Colonic mucosa (tissue), 4 donors: ENCODE measurements around the gene EPHB4. TPM values are rescaled to one million over a fixed set of nuclear protein-coding genes. Genes with fewer than 3 reads are reported as not detected.

Experiments used
- DNase-seq: peaks from one replicate; pipeline ENCODE4 v3.0.0-alpha.2; 2020
- H3K27ac ChIP-seq: fragments of 200-600 bp; one replicate; pipeline ENCODE4 v1.8.0; 2021
- H3K27me3 ChIP-seq: fragments of 200-600 bp; one replicate; pipeline ENCODE4 v1.8.0; 2021
- H3K36me3 ChIP-seq: fragments of 200-600 bp; one replicate; pipeline ENCODE4 v1.8.0; 2021
- H3K4me1 ChIP-seq: fragments of 200-600 bp; one replicate; pipeline ENCODE4 v1.8.0; 2021; ENCODE audit warnings: mild to moderate bottlenecking
- H3K4me3 ChIP-seq: fragments of 200-600 bp; one replicate; pipeline ENCODE4 v1.8.0; 2021
- H3K9ac ChIP-seq, 2 donors: one replicate each; pipeline ENCODE4 v1.7.0; 2013; ENCODE audit warnings: control low read depth in 2 of 2, low read depth in 2 of 2, low read length in 2 of 2
- H3K9me3 ChIP-seq: fragments of 200-600 bp; one replicate; pipeline ENCODE4 v1.8.0; 2021
- CTCF ChIP-seq: fragments of 200-600 bp; IDR thresholded peaks from one replicate; pipeline ENCODE4 v1.8.0; 2022; ENCODE audit warnings: antibody characterized with exemption, mild to moderate bottlenecking
- intact Hi-C: fragments of 100-400 bp; cut with DNase I; formaldehyde crosslinking; loops from one replicate; pipeline ENCODE4 v1.14.1; 2022
- total RNA-seq, 2 donors: library from RNA; stranded (reverse); fragmentation: NEBNext Ultra II Directional in 1 of 2; extraction: Animal tissue kit (Norgen Biotek cat#: 25700) in 1 of 2; gene quantifications; one replicate each; pipeline ENCODE4 v1.2.1, GENCODE V29; 2021
- donor health status: healthy.
- donor health status: DM: no; HTN: no; CAD: no.
- donor health status: DM: no; HTN: no; CAD: no.

EPHB4 gene
- total RNA-seq, 2 donors from 2014 or later = 43.1 to 75.9 TPM

- no peaks in the 10 kb centered on the region for H3K36me3 ChIP-seq
- no peaks in the 10 kb centered on the region for H3K9me3 ChIP-seq
- no peak for TF ChIP-seq CTCF
- H3K4me1 ChIP-seq = no peaks in the 10 kb centered on the region
- DNase-seq = no peak
- H3K4me3 ChIP-seq = no peak overlapping the region
- H3K9ac ChIP-seq = no peak overlapping the region
- H3K27me3 ChIP-seq = no peaks in the 10 kb centered on the region
- intact Hi-C loops = no loop called here
- no peak overlapping the region for H3K27ac ChIP-seq
Observed at GRCh38 chr7:100847360-100847759, 20.0 kb upstream of the EPHB4 start.

- no peak for DNase-seq
- H3K4me1 ChIP-seq = peaks cover 3% of the 10 kb centered on the region
- no peaks in the 10 kb centered on the region for H3K9me3 ChIP-seq
- no peaks in the 10 kb centered on the region for H3K27me3 ChIP-seq
- no peak overlapping the region for H3K9ac ChIP-seq
- no peaks in the 10 kb centered on the region for H3K36me3 ChIP-seq
- intact Hi-C loops = no loop called here
- no peak overlapping the region for H3K4me3 ChIP-seq
- no peak for TF ChIP-seq CTCF
- H3K27ac ChIP-seq = no peak overlapping the region
Observed at GRCh38 chr7:100840470-100841100, 13.3 kb upstream of the EPHB4 start.

GRCh38 chr7:100839361-100839760, 12.0 kb upstream of the EPHB4 start:
- Histone ChIP-seq H3K27ac (no peak overlapping the region), H3K36me3 (no peaks in the 10 kb centered on the region), H3K9ac (no peak overlapping the region), H3K27me3 (no peaks in the 10 kb centered on the region), H3K9me3 (no peaks in the 10 kb centered on the region), H3K4me1 (peaks cover 3% of the 10 kb centered on the region), H3K4me3 (no peak overlapping the region)
- DNase-seq = no peak
- TF ChIP-seq CTCF = no peak
- intact Hi-C loops = no loop called here

- intact Hi-C loops = no loop called here
- Histone ChIP-seq H3K4me1 (peaks cover 3% of the 10 kb centered on the region), H3K9ac (peak overlapping the region; percentile 71 to 81), H3K27me3 (no peaks in the 10 kb centered on the region), H3K36me3 (no peaks in the 10 kb centered on the region), H3K27ac (peak overlapping the region; percentile 73), H3K4me3 (peak overlapping the region; percentile 37), H3K9me3 (no peaks in the 10 kb centered on the region)
- DNase-seq = peak; percentile 91
- TF ChIP-seq CTCF = no peak
Observed at GRCh38 chr7:100837099-100837836, 9.9 kb upstream of the EPHB4 start.

GRCh38 chr7:100836812-100837098, 9.4 kb upstream of the EPHB4 start:
- peak overlapping the region; percentile 73 for H3K27ac ChIP-seq
- peak overlapping the region; percentile 74 to 81 for H3K9ac ChIP-seq
- no peaks in the 10 kb centered on the region for H3K9me3 ChIP-seq
- no peak for DNase-seq
- TF ChIP-seq CTCF = no peak
- H3K27me3 ChIP-seq = no peaks in the 10 kb centered on the region
- peaks cover 3% of the 10 kb centered on the region for H3K4me1 ChIP-seq
- H3K4me3 ChIP-seq = peak overlapping the region; percentile 37
- intact Hi-C loops = no loop called here
- H3K36me3 ChIP-seq = no peaks in the 10 kb centered on the region
